Fibroblast of skin of back (primary cell): Measurements from ENCODE around the gene MON2.
"Not testable (repeated sequence)": the region's sequence is repeated elsewhere in the genome, so short reads cannot be mapped to it uniquely, and the experiment has no call there.

Experiments
- DNase-seq: peaks from one replicate; pipeline ENCODE4 v3.0.0-alpha.2; 2013

The MON2 gene

DNA sequence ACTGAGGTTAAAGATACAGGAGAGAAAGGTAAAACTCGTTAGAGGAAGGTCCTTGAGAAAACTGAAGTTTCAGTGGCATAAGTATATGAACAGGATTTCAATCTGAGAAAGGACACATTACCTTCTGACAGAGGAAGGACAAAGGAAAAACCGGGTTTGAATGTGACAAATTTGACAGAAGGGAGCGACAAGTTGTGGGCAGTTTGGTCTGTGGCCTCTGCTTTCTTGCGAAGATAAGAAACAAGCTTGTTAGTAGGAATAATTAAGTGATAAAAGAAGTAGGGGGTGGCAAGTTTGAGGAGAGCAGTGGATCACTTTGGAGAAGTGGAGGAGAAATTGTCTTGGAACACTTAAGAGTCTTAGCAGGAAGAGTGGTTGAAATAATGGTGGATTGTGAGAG, 5.1 kb downstream of the MON2 start:
- no peak for DNase-seq

DNA sequence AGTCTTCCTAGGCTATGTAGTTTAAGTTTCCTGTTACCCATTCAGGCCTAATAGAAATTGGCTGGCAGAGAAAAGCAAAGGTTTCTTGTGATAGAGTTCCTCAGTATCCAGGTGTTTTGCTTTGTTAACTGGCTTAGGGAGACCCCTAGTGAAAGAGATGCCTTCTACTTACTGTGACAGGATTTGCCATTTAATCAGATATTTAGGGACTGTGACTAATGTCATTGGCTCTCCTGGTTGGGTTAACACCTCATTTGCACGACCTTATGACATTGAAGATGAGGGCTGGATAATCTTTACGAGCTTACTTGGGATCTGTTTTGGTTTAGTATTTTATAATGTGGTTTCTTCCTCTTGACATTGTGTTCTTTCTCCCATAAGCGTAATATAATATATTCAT, 5.8 kb downstream of the MON2 start:
- no peak for DNase-seq

DNA sequence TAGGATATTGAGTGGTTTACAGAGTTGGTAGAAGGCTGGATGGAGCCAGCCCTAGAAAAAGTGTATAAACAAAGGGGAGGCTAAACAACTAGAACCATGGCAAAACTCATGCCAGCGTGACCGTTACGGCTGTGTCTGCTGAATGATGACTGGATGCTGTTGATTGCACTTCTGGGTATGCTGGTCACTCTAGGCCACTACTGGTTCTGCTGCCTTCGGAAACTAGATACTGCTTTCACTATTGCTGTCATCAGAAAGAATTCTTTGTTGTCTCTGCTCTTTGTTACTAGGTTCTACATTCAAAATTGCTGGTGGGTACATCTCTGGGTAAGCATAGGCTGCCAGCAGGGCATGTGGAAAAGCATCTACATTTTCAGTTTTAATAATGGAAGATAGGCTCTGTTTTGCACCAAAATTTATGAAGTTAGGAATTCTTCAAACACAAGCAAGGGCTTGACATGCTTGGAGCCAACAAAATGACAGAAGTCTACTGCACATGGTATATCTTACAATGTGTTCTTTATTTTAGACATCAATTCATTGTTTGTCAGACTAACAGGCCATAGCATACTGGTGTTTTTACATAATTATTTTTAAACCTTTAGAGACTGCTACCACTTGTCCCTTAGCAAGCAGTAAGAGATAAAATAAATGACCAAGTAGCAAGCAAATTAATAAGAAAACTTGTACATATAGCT, 15.4 kb downstream of the MON2 start:
- no peak for DNase-seq

DNA sequence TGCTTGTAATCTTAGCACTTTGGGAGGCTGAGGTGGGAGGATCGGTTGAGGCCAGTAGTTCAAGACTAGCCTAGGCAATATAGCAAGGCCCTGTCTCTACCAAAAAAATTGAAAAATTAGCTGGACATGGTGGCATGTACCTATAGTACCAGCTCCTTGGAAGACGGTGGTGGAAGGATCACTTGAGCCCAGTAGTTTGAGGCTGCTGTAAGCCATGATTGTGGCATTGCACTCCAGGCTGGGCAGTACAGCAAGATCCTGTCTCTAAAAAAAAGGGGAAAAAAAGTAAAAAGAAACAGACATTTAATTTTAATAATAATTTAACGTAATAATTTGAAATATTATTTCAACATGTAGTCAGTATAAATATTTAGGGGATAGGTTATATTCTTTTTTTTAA, 16.1 kb downstream of the MON2 start:
- DNase-seq: no peak

DNA sequence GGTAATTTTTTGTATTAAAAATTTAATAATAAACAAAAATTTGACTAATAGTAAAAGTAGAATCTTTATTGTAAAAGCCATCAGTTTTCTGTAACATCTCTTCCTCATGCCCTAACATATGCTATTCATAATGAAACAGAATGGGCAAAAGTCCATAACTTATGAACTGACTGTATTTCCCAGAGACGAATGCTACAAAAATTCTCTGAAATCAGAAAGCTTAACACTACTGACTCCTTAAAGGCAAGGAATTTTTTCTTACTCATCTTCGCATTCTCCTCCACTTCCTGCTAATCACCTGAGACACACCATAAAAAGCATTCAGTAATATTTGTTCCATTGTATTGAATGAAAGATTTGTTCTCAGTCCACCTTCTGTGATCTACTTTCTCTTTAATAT, 17.6 kb downstream of the MON2 start:
- DNase-seq: peak; percentile 13

DNA sequence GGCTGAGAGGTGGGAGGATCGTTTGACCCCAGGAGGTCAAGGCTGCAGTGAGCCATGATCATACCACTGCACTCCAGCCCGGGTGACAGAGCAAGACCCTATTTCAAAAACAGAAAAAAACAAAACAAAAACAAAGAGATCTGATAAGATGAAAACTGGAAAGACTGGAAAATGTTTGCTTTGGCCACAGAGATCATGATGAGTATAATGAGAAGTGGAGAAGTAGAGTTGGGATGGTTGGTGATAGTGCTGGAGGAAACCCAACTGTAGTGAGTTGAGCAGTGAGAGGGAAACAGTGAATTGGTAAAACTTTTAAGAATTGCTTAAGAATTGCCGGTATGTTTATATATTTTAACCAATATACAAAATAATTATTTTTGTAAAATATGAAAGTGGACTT, 39.2 kb downstream of the MON2 start:
- DNase-seq: no peak

DNA sequence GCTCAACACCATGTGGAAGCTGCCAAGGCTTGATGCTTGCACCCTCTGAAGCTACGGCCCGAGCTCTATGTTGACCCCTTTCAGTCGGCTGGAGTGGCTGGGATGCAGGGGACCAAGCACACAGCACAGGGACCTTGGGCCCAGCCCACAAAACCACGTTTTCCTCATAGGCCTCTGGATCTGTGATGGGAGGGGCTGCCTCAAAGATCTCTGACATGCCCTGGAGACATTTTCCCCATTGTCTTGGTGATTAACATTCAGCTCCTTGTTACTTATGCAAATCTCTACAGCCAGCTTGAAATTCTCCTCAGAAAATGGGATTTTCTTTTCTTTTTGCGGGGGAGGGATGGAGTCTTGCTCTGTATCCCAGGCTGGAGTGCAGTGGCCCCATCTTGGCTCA, 46.3 kb downstream of the MON2 start:
- DNase-seq: no peak

DNA sequence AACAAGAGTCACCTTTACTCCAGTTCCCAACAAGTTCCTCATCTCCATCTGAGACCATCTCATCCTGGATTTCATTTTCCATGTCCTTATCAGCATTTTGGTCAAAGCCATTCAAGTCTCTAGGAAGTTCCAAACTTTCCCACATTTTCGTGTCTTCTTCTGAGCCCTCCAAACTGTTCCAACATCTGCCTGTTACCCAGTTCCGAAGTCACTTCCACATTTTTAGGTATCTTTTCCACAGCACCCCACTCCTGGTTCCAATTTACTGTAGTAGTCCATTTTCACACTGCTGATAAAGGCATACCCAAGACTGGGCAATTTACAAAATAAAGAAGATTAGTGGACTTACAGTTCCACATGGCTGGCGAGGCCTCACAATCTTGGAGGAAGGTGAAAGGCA, 47.5 kb downstream of the MON2 start:
- not testable (repeated sequence) for DNase-seq

DNA sequence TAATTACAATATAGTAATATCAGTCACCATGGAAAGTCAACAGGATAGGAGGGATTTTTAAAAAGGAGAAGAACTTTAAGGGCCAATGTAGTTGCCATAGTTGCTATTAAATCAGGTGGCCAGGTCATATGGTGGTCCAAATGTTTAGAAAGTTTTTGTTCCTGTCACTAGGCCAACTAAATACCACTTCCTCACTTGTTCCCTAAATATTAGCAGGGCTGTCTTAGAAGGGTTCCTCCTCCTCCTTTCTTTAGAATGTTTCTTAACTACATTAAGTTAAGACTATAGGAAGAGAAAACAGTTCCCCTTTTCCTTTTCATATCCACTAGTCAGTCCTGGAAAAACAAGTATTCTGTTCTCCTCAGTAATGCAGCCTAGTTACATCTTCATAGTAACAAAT, 50.3 kb downstream of the MON2 start:
- DNase-seq: no peak

DNA sequence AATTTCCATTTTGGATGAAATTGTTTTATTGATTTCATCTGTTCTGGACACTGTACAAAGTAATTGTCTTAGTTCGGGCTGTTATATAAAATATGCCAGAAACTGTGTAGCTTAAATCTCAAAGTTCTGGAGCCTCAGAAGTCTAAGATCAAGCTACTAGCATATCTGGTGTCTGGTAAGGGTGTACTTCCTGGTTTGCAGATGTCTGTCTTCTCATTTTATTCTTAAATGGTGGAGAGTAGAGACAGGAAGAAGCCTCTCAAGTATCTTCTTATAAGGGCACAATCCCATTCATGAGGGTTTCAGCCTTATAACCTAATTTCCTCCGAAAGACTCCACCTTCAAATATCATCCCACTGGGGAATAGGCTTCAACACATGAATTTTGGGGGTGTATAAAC, 51.3 kb downstream of the MON2 start:
- no peak for DNase-seq

DNA sequence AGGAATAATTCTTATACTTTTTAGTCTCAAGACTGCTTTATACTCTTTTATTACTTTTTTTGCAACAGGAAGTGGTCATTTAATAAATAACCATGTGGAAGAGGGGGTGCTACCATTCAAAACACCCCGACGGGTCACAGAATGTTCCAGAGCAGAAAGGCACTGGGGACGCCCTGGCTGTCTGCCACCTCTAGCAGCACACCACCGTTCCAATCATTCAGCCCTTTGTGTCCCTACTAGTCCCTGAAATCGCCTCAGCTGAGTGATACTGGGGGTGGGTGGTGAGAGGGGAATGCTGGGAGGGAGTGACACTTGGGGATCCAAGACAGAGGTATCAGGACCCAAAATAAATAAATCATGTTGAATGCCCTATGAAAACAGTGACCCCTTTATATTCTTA, 52.4 kb downstream of the MON2 start:
- no peak for DNase-seq

DNA sequence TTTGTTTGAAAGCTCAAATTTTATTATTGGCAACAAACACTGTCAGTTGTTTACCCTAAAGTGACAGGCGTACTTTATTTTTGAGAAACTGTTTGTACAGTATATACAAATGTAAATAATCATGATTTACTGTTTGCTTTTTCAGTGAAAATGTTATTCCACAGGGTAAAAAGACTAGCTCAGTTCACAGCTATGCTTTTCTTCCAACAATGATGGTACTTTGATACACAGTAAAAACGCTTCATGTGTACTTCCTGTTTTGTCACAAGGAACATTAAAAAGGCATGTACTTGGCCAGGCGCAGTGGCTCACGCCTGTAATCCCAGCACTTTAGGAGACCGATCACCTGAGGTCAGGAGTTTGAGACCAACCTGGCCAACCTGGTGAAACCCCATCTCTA, 53.7 kb downstream of the MON2 start:
- no peak for DNase-seq

DNA sequence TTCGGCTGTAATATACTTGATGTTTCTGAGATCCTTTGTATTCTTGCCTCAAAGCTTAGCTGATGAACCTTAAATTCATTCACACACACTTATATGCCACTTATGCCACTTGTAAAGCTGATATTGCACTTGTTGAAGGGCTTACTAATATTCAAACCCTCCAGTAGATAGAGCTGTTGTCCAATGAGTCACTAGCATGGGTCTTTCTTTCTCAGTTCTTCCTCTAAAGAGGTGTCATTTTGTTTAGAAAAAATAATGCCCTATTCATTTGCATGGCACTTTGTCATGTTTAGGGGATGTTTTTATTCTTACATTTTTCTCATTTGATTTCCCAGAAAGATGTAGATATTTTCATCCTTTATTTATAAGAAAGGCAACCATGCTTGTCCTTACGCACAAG, 56.4 kb downstream of the MON2 start:
- DNase-seq: peak; percentile 15

DNA sequence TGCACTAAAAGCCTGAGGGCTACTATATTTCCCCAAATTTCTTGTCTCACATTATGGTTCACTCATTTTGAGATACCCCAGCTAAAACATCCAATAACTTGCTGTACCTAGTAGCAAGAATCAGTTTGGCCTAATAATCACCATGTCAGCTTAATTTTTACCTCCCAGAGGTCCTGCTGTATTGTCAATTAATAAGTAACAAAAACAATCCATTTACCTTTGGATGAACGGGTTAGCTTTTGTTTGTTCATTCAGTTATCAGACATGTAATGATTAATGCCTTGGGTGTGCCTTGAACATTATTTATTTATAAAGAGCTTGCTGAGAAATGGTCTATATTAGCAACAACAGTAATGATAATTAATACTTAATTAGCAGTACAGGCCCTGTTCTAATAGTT, 57.0 kb downstream of the MON2 start:
- DNase-seq: no peak

DNA sequence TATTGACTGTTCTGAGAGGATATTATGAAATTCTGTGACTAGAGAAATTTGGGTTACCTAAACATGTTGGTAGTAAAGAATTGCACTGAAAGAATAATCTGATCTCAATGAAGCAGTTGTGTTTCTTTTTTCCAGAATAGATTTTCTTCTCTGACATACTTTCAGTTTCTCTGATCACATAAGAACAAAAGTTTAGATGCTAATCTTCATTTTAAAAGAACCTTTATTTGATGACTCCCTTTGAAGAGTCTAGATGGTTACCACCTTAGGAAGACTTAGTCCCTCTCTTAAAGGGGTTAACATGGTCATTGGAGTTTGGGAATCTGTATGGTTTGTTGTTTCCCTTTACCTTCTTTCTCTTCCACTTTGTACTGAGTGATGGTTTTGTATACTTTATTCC, 58.6 kb downstream of the MON2 start:
- DNase-seq: no peak

DNA sequence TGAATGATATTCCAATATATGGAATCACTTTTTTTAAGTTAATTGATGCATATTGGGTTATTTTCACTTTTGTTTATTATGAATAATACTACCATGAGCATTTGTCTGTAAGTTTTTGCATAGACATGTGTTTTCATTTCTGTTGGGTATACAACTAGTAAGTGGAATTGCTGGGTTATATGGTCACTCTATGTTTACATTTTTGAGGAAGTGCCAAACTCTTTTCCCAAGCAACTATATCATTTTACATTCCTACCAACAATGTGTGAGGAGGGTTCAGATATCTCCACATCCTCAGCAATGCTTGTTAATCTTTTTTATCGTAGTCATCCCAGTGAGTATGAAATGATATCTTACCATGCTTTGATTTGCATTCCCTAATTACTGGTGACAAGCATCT, 64.0 kb downstream of the MON2 start:
- DNase-seq: peak; percentile 92

DNA sequence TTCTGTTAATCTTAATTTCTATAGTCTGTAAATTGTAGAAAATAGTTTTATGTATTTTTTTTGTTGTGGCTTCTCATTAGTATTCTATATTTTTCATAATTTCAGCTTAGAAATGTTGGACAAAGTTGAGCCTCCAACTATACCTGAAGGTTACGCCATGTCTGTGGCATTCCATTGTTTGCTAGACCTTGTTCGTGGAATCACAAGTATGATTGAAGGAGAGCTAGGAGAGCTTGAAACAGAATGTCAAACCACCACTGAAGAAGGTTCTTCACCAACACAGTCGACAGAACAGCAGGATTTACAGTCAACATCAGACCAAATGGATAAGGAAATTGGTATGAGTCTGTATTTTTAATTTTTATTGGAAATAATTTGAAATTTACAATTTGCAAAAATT, 65.7 kb downstream of the MON2 start:
- no peak for DNase-seq

DNA sequence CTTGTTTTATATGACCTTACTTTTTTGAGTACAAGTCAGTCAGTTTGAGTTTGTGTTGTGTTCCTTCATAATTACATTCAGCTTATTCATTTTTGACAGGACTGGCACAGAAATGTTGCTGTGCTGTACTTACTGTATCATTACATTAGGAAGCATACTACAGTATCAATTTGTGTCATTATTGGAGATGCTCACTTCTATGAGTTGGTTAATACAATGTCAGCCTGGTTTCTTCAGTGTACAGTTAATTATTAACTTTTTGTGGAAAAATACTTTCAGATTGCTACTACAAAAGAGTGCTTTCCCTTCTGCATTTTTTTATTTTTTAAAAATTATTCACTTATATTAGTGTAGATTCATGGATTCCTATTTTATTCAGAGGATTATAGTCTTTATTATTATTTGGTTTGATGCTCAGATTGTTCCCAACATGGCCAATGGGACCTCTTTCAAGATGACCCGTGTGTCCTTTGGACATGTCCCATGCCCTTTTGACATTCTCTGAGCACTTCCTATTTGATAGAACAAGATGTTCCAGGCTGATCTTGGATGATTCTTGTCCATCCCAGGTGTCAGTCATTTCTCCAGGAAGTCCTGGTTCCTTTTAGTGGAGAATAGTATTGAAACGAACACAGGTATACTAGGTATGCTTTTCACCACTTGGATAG, 66.6 kb downstream of the MON2 start:
- DNase-seq: no peak

DNA sequence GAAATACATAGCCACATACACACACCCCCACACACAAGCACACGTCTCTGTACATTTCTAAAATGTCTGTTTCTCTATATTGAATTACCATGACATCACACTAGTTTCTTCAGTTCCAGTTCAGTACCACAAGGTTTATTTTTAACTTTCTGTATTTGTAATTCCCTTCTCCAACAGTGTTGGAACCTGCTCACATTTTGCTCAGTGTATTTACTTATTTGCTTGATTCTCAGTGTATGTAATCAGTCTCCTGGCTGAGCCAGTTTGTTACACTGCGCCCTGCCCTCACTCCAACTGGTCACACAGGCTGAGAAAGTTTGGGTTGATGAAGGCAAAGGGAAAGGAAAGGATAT, 67.1 kb downstream of the MON2 start:
- no peak for DNase-seq

DNA sequence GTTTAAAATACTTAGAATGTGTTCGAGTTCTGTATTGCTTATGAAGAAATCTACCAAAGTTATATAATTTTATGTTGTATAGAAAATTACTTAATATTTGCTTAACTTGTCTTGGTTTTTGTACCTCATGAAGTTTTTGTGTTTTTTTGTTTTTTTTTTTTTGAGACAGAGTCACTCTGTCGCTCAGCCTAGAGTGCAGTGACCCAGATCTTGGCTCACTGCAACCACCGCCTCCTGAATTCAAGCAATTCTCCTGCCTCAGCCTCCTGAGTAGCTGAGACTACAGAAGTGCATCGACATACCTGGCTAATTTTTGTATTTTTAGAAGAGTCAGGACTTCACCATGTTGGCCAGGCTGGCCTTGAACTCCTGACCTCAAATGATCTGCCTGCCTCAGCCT, 69.9 kb downstream of the MON2 start:
- no peak for DNase-seq

DNA sequence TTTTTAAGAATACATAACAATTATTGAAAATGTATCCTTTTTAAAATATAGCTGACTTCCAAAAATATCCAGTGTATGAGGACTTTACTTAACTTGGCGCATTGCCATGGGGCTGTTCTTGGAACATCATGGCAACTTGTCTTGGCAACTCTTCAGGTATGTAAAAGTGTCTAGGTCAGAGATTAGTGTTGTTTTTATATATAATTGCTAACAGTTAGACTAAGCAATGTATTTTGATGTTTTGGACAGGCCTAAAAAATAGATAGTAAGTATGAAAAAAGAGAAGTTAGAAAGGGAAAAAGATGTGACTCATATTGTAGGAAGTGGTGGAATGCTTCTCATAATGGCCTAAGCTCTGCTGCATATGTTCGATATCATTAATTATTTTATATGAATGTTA, 70.9 kb downstream of the MON2 start:
- DNase-seq: peak; percentile 90

DNA sequence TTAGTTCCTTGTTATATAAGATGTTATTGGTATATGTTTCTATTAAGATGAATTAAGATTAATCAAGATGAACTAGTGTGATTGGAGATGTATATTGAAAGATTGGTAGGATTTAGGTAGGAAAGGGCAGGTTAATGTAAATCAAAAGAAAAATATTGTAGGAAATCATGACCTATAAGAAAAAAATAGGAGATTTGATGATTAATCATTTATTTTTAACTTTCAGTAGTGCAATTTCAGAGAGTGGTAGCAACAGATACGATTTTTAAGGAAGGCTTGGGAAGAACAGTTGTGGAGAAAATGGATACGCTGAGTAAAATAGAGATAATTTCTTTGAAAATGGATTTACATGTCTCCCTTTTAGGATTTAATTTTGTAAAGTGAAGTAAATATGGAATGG, 73.7 kb downstream of the MON2 start:
- no peak for DNase-seq

DNA sequence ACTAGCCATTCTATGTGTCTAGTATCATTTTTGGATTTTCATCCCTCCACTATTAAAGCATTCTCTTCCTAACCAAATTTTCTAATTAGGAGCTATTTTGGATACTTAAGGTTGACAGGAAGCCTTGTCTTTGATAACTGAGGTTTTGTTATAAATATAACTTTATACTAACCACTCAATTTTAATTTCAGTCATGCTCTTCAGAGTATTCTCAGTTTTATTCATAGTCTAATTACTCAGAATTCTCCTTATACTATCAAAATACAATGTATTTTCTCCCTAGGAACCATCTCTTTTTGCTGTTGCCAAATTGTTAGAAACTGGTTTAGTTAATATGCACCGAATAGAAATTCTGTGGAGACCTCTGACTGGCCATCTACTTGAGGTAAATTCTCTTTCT, 76.2 kb downstream of the MON2 start:
- DNase-seq: no peak

DNA sequence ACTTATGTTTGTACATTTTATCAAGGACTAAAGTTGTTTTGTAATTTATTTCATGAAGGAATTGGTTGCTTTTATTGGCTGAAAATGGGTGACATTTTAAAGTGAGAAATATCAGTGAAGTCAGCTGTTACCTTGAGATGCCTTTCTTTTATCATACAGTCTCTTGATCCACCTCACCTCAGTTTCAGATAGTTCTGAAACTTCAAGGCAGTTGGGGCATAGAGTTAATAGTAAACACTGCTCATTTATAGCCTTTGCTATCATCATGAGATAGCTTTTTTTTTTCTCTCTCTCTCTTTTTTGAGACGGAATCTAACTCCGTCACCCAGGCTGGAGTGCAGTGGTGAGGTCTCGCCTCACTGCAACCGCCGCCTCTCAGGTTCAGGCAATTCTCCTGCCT, 76.7 kb downstream of the MON2 start:
- no peak for DNase-seq

DNA sequence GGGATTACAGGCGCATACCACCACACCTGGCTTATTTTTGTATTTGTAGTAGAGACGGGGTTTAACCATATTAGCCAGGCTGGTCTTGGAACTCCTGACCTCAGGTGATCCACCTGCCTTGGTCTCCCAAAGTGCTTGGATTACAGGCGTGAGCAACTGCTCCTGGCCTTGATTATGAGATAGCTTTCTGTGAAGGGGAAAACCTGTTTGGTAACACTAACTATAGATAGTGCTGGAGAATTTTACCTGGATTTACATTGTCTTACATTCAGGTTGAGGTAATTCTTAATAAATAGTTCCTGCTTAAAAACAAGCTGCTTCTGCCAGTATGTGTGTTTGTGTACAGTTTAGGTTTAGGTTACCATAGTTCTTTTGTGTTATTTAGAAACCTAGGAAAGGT, 77.1 kb downstream of the MON2 start:
- no peak for DNase-seq
